Posterior vena cava (tissue), 2 donors: ENCODE results near the gene AP2A2. TPM values are rescaled to one million over a fixed set of nuclear protein-coding genes. Genes with fewer than 3 reads are reported as not detected.
A peak's percentile ranks its signal among the peaks of the same experiment; 100 is the strongest.

Experiments used
- DNase-seq: peaks from one replicate; pipeline ENCODE4 v3.0.0-alpha.2; 2020; ENCODE audit warnings: low spot score
- intact Hi-C, 2 donors: fragments of 100-400 bp; cut with DNase I; formaldehyde crosslinking; loops; one replicate each; pipeline versions ENCODE4 v1.14.1 to v1.14.2; 2022 to 2023
- long read RNA-seq, 2 donors: library from polyadenylated mRNA; unstranded; transcript quantifications; one replicate each; pipeline ENCODE4 v2.0.0, GENCODE V29; 2020 to 2021
- total RNA-seq, 2 donors: library from RNA; stranded (reverse); fragmentation: NEBNext Ultra II Directional; extraction: Animal tissue kit (Norgen Biotek cat#: 25700); gene quantifications; one replicate each; pipeline ENCODE4 v1.2.1, GENCODE V29; 2021
- donor health status: DM: yes; HTN: yes; CAD: no.
- donor health status: DM: yes; HTN: yes; CAD: no.

Gene AP2A2
- 100 to 1,000 TPM in 1 of 2 donors, 10 to 100 TPM in 1; 83.5 to 117 TPM for total RNA-seq
- long read RNA-seq, donor 1, full-length matches to known transcripts: 8 of 20 reads
- long read RNA-seq, donor 1, partial matches to known transcripts: 11 of 20 reads
- long read RNA-seq, donor 1, other reads (novel, unspliced or antisense): 1 of 20 reads
- long read RNA-seq, donor 2, full-length matches to known transcripts: 1 of 30 reads
- long read RNA-seq, donor 2, partial matches to known transcripts: 14 of 30 reads
- long read RNA-seq, donor 2, other reads (novel, unspliced or antisense): 15 of 30 reads

DNA sequence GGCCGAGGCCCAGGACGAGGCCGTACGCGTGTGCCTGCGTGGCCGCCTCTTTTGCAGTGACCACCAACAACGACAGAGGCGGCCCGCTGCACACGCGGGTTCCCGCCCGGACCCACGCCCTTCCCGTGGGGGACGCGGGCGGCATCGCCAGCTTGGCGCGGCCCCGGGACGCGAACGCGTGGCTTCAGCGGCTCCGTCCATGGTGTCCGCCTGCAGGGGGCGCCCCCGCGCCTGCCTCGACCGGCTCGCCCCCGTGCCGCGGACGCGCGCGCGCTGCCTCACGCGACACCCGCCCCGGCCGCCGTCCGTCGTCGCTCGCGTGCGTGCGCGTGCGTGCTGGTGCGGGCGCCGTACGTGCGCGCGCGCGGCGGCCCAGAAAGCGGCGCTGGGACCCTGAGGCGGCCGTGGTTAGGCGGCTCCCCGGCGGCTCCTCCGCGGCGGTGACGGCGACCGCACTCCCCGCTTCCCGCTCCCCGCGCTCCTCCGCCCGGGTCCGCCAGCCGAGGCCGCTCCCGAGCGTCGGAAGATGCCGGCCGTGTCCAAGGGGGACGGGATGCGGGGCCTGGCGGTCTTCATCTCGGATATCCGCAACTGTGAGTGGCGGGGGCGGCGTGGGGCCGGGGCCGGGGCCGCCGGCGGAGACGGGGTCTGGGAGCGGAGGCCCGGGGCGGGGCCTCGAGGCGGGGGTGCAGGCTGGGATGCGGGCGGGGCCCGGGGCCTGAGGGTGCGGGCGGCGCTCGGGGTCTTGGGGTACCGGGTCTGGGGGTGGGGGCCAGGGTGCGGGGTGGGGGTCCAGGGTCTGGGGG is at the start of gene AP2A2:
AP2A2 (plus strand) TSS at position 375 of the 806 bp plus-strand sequence; CDS start at position 527, 152 bp downstream.
- intact Hi-C loops: no loop called here
- peak; percentile 97 for DNase-seq

DNA sequence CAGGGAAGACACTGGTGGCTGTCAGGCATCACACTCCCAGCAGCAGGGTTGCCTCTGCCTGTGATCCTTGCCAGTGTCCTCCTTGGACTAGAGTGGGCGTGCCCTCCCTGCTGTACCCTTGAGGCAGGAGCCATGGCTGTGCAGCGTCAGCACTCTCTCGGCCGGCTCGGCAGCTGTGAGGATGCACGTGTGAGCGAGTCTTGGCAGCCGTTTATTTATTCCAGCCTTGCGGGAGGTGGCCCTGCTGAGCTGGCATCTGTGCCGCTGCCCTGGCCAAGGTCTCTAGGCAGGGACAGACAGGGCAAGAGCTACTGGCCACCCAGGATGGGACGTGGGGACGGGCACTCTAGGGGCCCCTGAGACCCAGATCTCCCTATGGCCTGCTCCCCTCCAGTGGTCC is 49.1 kb upstream of the AP2A2 start:
- intact Hi-C loops: no loop called here
- no peak for DNase-seq

DNA sequence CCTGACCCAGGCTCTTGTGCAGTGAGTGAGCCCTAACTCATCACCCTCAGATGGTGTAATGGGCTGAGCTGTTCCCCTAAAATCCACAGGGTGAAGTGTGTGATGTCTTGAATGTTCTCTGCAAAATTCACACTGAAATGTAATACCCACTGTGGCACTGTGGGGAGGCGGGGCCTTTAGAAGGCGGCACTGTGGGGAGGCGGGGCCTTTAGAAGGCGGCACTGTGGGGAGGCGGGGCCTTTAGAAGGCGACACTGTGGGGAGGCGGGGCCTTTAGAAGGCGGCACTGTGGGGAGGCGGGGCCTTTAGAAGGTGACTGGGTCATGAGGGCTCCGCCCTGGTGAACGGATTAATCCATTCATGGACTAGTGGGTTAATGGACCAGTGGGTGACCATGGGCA is 48.1 kb upstream of the AP2A2 start:
- intact Hi-C loops: no loop called here
- no peak for DNase-seq

DNA sequence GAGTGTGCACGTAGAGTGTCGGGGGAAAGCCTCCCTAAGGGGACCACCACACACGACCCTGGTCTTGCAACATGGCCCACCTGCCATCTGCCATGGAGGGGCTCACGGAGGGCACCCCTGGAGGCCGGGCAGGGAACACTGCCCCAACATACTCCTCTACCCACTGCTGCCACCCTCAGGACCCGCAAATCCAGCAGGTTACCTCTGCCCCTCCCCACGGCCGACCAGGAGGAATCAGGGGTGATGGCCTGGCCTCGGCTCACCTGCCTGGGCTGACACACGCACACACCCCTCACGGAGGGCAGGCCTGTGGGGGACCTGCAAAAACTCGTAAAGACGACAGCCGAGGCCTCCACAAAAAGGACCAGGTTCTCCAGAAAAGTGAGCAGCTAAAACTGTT is 45.2 kb upstream of the AP2A2 start:
- no peak for DNase-seq
- intact Hi-C loops: no loop called here

DNA sequence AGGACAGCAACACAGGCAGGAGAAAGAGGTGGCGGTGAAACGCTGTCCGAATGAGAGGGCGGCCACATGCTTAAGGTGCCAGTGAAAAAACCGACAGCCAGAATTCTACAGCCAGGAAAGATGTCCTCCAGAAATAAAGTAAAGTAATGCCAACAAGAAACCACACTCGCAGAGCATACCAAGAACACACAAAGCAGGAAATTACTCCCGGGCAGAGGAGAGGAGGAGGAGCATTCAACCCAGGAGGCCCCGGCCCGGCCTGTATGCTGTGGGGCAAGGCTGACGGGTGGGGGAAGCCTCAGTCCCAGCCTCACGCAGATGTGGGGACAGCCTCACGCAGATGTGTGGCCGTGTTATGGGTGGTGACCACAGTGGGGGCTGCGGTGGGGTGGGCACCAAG is 43.1 kb upstream of the AP2A2 start:
- intact Hi-C loops: no loop called here
- DNase-seq: no peak

DNA sequence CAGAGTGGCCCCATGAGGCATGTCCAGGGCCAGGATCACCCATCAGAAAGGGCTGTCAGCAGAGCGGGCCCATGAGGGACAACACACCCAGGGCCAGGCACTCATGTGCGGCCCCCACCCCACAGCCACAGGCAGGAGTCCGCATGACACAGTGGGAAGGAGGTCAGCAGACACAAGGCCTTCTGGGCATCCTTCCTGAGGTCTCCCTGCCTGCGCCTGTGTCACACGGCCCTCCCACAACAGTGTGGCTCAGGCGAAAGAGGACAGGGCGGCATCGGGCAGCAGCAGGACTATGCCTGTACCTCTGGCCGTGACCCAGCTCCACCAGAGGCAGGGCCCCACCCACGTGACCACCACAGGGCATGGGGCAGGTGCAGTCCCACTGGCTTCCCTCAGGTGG is 42.1 kb upstream of the AP2A2 start:
- intact Hi-C loops: no loop called here

DNA sequence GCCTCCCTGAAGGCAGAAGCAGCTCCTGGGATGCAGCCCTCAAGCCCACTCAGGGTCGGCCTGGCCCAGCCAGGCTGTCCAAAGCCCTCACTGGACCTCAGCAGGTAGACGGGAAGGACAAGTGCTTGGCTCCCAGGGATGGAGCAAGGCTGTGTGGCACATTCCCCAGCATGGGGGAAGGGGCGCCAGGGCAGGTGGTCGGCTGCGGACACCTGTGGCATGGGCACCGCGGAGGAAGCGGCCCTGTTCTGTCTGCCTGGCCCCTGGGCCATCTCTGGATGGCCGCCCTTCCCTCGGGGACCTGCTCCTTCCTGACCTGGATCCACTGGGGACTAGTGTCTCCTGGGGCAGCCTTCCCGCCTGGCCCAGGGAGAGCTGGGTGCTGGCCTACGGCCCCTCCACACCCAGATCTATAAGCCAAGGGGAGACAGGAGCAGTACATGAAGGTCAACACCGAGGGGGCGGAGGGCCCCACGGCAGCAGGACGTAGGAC is 41.0 kb upstream of the AP2A2 start:
- intact Hi-C loops: no loop called here

More for the DNA sequence above, 42.1 kb upstream of the AP2A2 start:
- no peak for DNase-seq

DNA sequence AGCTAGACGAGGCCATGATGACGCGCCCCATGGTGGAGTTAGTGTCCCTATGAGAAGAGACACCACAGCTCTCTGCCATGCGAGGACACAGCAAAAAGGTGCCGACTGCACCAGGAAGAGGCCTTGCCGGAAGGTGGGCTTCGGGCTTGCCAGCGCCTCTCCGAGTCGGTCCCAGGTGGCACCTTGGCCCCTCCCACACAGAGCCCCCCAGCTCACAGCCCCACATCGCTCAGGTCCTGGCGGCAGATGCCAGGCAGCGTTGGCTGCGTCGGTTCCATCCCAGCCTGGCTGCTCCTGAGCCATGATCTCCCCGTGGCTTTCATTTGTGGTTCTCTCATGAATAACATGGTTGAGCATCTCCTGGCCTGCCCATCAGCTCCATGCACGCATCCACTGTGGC is 39.1 kb upstream of the AP2A2 start:
- intact Hi-C loops: no loop called here
- DNase-seq: no peak

More for the DNA sequence above, 41.0 kb upstream of the AP2A2 start:
- DNase-seq: no peak

DNA sequence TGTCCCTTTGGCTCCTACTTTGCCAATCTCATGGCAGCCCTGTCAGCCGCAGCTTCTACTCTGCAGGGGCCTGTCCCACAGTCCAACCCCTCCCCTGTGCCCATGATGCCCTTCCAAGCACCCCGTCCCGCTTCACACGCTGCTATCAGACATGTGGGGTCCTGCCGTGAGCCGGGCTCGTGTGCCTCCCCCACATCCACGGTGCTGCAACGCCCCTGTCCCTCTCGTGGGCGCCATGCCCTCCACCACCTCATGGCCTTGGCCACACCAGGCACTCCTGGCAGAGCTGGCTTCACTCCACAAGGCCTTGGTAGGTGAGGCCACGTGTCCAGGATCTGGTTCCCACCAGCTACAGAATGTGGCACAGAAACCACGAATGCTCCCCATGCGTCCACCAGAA is 38.1 kb upstream of the AP2A2 start:
- intact Hi-C loops: no loop called here
- no peak for DNase-seq

DNA sequence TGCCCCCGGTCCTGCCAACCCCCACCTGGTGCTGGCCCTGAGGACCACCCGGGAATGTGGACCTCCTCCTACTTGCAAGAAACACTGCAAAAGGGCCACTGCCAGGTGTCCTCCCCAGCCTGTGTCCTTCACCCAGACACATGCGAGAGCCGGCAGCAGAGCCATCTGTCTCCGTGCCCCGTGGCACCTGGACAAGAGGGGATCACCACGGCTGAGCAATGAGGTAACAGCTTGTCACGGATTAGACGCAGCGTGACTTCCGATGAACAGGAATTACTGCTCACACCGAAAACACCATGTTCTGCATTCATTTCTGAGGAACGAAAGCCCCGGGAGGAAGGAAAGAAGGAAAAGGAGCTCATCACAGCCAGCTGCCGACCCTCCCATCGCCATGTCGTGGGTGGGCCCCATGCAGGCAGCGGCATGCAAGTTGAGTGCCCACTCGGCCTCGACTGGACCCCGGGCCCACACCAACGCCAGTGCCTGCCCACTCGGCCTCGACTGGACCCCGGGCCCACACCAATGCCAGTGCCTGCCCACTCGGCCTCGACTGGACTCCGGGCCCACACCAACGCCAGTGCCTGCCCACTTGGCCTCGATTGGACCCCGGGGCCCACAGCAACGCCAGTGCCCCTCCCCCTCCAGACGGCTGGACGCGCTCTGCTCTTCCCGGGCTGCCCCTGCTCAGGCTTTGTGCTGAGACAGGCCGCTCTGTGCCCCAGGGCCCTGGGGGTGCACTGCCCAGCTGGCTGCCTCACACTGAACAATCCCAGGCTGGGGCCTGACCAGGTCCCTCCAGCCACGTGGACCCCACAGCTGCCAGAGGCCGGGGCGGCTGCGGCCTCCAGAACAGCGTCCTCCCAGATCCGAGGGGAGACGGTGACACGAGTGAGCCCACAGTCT is 37.1 kb upstream of the AP2A2 start:
- no peak for DNase-seq
- intact Hi-C loops: no loop called here

DNA sequence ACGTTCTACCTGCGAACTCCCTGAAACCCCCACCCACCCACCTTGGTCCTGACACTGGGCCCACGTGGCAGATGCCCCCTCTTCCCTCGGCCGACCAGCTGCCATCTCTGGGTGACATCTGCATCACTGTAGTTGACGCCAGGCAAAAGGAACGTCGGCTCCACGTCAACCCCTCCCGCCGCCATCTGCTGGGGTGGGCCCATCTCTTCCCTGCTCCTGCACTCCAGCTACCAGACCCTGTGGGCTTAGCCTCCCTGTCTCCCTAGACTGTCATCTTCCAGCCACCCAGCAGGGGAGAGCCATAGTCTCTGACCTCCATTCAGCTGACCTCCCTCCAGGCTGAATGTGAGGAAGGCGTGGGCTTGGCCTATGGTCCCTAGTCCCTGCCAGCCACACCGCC is 36.4 kb upstream of the AP2A2 start:
- DNase-seq: no peak
- intact Hi-C loops: no loop called here

DNA sequence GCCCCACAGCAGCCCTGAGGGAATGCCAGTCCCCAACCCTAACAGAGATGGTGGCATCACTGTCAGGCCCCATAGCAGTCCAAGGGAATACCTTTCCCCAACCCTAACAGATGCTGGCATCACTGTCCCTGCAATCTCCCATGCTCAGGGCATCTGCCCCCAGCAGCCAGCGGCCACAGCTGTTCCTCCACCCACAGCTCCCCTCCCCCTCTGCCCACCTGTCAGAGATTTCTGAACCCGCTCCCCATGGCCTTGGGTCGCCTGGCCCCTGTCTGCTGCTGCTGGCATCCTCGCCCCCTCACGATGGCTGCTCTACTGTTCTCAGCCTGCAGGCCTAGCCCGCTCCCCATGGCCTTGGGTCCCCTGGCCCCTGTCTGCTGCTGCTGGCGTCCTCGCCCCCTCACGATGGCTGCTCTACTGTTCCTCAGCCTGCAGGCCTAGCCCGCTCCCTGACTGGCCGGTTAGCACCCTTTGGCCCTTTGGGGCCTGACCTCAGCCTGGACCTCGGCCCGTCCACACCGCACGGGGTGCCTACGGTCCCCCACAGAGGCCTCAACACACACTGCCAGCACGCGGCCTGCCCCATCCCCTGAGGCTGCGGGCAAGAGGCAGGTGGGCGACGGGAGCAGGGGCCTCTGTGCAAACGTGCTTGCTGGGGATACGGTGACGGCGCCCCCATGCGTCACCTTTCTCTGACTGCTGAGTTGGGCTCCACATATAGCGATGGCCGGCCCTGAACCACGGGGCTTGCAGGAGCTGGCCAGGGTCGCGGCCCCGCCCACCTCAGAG is 35.8 kb upstream of the AP2A2 start:
- intact Hi-C loops: no loop called here
- DNase-seq: no peak

DNA sequence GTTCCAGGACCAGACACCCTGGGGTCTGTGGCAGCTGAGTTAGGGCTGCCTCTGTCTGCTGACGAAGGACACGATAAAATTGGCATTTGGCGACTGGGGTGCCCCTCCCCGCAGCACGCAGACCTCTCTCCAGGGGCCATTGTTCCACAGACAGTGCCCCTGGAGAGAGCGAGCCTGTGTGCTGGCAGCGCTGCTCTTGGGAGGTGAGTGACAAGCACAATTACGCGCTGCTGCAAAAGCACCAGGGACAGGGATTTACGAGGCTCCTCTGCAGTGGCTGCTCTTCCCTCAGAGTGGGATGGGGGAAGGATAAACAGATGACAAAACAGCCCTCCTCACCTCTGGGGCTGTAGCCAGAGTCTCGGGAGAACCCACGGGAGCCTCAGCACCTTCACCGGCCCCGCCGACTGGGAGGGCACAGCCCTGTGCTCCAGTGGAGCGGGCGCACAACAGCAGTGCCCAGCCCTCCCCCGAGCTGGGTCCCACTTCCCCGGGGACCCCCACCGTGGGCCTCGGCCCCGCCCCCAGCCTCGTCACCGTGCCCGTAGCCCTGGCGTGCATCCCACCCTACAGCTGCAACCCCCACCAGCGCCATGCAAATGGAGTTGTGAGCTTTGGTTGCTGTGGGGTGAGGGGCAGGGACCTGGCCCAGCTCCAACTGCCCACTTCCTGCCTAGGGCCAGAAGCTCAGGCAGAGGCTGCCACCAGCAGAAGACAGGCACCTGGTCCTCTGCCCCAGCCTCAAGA is 34.7 kb upstream of the AP2A2 start:
- DNase-seq: no peak
- intact Hi-C loops: no loop called here

DNA sequence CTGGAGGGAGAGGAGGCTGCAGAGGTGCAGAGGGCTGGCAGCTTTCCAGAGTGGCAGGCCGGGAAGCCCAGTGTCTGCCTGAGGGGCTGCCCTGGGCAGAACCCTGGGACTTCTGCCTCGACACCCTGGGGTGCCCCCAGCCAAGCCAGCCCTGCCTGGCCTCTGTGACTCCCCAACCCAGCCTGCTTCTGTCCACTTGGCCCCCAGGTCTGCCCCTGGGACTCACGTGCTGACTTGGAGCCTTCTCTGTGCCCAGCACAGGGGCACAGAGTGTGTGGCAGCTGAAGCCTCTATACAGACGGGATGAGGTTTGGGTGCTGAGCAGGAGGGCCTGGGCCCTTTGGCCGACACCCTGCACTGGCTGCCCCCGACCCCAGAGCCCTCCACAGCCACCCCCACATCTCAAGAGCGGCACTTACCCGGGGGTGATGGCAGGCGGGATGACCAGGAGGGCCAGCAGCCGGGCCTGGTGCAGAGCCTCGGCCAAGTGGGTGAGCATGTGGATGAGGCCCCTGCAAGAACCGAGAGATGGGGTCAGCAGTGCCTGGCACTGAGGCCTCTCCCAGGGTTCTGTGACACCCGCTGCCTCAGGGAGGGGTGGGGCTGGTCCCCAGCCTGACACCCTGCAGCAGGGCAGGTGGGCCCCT is 32.5 kb upstream of the AP2A2 start:
- DNase-seq: no peak
- intact Hi-C loops: no loop called here

DNA sequence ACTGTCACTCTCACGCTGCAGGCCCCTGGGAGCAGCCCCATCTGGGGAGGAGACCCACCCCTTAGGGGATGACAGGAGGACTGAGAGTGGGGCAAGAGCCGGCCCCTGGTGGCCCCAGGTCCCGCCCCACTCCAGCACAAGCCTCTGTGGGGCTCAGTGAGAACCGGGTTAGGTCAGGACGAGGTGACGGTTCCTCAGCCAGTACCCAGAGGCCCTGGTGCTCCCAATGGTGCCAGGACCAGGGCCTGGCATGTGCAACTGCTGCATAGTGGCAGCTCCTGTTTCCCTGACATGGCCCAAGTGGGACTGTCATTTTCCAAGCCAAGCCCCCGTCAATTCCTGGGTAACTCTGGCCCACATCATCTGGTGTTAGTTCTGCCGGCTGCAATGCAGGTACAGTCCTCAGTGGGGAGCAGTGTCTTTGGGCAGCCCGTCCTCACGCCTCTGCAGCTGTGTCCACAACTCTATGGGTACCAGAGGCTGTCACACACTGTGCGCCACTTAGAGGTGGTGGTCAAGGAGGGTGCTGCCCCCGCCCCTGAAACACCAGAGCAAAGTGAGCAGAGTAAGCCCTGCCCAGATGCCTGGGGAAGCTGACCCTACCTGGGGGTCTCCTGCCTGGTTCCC is 31.0 kb upstream of the AP2A2 start:
- no peak for DNase-seq
- intact Hi-C loops: no loop called here

DNA sequence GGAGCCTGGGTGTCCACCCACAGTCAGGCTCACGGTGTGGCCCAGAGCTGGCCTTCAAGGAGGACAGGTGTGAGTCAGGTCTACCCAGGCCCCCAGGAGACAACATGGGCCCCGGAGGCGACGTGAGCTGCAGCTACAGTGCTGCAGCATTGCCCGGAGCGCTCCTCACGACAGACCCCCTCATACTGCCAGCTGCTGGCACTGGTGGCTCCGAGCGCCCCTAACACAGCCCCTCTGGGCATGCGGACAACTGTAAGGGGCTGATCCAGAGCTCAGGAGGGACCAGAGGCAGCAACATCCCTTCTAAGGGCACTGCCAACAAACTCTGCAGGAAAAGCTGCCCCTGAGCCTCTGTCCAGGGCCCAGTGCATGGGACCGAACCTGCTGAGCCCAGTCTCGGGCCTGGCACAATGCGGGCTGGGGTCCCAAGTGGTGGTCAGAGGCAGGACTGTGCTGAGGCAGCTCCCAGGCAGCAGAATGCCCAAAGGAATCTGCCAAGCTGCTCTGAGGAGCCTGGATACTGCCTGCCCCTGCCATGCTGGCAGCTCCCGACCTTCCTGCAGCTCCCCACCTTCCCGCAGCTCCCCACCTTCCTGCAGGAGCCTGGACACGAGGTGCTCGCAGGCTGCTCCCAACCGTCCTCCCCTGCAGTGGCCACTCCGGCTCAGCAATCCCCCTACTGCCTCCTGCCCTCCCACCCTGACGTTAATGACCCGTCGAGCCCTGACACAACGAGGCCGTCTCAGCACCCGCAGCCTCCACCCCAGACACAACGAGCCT is 30.1 kb upstream of the AP2A2 start:
- intact Hi-C loops: no loop called here
- no peak for DNase-seq
